Measurements from ENCODE around the gene MEOX1.

The MEOX1 gene

DNA sequence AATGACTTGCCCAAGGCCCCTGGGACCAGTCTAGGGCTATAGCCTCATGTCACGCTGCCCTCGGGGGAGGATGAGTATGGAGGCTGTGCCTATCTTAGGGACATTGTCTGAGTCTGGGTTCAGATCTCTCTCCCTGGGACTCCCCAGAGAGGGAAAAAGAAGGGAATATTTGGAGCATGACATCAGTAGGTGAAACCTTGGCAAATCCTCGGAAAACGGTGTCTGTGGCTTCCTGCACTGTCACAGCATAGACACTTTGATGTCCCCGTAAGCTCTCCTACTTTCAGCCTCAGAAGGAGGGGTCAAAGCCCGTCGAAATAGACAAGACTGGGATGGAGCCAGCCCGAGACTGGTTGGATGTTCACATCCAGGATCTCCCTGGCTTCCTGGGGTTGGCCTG lies 11.3 kb downstream of the MEOX1 start:
- DNase-seq, result no peak

DNA sequence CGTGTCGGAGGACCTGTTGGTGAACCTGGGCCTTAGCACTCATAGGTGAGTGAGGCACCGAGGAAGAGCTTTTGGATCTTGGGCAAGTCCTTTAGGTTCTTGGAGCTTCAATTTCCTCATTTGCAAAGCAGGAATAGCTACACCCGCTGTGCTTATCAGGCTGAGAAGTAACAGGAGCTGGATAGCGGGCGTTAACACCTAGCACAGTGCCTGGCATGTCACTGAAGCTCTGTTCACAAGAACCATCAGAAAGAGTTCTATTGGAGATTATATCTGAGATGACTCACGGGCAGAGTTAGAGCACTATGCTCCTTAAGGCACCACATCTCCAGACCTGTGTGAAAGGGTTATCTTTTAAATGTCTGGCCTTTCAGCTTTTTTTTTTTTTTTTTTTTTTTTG lies 12.8 kb downstream of the MEOX1 start:
- no peak for DNase-seq

DNA sequence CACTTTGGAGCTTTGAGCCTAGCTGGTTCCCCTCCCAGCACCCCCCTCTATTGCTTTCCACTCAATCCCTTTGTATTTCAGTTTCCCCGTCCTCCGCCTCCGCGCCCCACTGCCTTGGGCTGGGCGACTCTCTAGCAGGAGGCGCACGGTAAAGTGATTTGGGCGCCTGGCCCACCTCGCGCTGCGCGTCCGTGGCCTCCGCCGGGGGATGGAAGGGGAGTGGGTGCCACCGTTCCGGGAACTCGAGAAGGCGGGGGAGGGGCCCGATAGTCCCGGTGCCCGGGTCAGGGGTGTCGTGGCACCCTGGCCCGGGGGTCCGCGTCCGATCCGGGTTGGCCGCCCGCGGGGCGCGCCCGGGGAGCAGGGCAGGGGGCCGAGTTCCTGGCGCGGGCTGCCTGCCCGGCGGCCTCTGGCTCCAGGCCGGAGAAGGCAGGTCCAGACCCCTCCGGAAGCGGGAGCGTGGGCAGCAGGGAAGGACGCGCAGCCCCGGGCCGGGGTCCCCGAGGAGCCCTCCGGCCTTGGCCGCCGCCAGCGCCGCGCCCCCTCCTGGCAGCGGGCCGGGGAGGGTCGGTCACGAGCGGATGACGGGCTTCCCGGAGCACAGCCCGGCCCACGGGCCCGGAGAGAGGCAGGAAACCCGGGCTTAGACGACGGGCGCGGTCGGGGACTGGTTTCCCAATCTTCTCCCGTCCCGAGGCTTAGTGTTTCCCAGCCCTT lies 15.8 kb downstream of the MEOX1 start:
- no peak for DNase-seq

DNA sequence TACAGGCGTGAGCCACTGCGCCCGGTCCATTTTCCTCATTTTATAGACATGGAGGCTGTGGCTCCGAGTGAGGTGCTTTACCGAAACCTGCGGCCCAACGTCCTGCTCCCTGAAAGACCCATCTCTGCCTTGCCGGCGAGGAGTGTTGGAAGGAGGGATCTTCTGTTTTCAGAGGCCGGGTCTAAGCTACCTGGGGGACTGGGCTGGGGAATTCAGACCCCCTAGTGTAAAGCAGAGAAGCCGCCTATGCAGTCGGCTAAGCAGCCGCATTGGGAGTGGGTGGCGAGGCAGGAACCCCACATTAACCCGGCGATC lies 16.3 kb downstream of the MEOX1 start:
- DNase-seq, result no peak

DNA sequence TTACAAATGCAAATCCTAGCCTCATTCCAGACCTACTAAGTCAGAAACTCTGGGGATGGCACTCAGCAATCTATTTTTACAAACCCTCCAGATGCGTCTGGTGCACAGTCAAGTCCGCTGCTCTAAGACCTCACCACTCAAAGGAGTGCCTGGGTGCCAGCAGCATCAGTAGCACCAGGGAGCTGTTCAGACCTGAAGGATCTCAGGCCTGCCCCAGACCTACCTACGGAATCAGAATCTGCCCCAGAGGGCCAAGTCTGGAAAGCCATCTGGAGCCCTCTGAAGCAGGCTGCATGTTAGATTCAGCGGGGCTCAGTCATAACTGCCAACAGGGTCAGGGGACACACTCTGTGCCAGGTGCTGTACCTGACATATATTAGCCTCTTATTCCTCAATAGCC lies 17.6 kb downstream of the MEOX1 start:
- no peak for DNase-seq

DNA sequence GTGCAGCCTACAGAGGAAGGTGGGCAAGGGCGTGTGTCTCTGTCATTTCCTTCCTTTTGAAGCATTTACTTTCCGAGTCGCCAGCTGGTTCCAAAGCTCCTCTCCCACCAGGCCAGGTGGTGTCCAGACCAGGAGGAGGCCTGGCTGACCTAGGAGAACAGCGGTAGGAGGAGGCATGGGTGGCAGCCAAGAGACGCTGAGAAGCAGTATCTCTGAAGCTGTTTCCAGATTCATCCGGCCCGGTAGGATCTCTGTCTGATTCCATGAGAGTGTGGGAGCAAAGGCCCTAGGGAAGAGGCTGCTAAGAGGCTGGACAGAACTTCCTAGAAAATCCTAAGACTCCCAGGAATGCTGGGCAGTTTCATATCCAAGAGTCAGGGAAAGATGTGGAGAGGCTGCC lies 20.3 kb downstream of the MEOX1 start:
- no peak for DNase-seq

DNA sequence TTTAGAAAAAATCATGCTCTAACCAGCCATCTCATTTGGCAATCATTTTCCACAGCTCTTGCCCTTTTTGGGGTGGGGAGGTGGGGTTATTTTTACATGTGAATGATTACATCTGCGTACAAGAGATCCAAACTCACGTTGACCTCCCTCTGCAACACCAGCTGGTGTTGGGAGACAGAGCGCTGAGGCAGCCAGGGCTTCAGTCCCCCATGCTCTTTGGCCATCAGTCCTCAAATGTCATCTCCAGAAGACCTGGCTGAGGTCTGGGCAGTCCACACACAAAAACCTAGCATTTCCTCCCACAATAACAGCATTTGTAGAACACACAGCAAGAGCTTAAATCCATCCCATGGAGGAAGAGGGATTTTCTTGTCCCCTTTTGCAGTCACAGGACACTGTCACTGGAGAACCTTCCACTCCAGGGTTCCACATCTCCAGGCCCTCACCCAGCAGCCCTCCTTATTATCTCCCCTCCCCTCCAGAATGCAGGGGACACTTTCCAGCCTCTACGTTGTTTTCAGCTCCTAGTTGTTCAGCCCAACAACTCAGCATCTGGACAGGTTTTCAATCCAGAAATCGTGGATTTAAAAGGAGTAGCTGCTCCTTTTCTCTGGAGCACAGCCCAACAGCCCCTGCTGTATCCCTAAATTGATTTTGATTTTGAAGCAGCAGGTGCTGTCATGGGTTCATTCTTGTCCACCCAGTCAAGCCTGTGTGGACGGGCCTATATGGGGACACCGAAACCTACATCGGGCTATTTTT lies 21.1 kb downstream of the MEOX1 start:
- no peak for DNase-seq

DNA sequence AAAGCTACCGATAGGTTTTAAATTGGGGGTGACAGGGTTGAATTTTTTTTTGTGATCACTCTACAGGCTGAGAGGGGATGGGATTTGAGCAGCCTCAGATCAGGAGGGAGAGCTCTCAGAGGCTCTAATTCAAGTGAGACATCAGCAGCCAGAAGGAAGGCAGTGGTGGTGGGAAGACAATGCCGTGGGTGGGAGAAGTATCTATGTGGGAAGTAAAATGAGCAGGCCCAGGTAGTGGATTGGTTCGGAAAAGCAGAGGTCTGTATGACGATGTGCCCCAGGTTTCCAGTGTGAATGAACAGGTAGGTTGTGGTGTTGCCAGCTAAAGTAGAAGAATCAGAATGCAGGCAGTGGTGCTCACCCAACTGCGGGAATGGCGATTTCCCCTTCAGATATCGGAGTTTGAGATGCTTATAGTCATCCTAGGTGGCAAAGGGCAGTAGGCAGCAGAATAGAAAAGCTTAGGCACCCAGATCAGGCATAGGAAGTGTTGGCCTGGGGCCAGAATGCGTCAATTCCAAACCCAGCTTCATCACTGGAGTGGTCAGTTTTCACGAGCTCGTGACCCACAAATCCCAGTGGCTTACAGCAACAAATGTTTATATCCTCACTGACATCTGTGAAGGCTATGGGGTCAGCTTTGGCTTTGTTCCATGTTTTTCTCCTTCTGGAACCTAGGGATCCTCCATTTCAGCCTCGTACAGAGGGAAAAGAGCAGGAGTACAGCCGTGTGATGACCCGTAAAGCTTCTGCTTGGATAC lies 24.0 kb downstream of the MEOX1 start:
- DNase-seq, result no peak

DNA sequence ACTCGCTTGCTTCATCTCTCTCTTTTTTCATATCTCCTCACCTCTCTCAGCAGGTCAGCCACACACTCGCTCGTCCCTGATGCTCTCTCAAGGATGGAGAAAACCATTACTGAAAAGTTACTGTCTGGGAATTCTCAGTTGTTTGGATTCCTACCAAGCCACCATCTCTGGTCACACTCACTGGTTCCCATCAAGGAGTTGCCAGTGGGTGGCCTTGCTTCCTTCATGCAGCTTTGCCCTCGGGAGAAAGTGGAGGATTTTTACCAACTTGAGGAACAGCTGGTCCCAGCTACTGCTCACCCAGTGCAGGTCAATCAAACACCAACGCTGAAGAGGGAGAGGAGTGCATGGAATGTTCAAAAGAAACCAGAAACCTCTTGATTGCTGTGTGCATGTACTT lies 25.3 kb downstream of the MEOX1 start:
- no peak for DNase-seq

DNA sequence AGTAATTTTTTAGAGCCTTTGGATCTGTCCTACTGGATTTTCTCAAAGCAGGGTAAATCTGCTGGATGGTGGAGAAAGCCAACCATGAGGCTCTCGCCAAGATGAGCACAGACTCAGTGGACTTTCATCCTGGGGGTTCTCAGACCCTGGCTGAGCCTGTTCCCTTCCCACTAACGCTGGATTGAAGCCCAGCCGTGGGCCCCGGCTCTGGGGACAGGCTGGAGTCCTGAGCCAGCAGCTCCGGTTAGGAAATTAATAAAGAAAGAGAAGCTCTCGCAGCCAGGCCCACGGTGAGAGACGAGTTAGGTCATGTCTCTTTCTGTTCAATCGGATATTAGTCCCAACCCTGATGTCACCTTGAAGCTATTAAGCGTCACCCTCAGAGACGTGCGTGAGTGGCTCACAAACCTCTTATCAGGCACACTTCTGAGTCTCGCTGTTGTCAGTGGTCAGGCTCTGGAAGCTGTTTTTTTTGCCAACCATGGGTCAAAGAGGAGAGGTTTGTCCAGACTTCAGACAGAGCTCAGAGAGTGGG lies 27.1 kb downstream of the MEOX1 start:
- no peak for DNase-seq

DNA sequence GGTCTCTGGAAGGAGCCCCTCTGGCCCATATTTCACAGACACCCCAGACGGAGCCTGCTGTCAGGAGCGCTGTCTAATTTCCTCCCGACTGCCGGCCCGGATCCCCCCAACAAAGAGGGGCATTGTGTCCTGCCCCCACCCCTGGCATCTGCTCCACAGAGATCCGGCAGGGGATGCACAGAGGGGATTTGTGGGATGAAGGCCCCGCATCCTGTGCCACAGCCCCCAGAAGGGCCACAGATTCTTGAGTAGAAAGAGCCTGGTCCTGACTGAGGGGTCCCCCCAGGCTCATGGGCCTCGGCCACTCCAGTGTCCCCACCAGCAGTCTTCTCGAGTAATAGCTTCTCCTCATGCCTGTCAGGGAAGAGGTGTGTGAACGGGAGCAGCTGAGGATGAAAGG lies 29.5 kb downstream of the MEOX1 start:
- no peak for DNase-seq

DNA sequence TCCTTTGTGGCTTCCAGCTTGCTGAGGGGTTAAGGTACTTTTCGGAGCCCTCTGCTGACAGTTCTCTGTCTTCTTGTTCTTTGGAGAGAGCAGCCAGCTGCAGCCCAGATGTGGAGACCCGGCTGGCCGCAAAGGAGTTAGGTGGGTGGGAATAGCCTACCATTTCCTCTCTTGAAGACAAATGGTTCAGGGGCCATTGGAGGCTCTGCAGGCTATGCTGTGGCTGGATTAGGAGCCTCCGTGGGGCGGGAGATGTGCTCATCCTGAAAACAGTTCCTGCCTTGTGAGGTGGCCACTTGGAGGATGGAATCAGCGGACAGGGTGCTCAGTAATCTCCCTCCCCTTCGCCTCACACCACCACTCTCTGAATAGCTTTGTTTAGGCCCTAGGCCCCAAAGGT lies 30.3 kb downstream of the MEOX1 start:
- no peak for DNase-seq

DNA sequence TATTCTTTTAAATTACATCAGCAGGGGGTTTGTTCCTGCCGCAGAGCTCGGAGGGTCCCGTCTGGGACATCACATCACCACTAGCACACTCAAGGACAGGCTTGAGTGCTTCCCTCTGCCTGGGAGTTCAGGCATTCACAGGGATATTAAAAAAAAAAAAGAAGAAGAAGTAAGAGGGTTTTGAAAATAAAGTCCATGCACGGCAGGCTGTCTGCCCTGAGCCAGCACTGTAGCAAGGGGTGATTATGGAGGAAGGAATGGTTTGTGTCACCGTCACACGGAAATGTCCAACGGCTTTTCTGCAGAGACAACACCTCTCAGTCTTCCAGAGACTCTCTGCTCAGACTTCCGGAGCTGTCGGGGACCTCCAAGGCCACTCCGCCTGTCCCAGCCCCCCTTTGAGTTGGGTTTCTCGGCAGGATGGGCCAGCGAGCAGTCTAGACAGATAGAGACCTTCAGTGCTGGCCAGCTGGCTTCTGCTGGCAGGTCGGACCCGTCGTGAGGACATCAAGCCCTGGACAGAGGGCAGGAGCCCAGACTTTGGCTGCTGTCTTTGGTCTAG lies 33.6 kb downstream of the MEOX1 start:
- no peak for DNase-seq

DNA sequence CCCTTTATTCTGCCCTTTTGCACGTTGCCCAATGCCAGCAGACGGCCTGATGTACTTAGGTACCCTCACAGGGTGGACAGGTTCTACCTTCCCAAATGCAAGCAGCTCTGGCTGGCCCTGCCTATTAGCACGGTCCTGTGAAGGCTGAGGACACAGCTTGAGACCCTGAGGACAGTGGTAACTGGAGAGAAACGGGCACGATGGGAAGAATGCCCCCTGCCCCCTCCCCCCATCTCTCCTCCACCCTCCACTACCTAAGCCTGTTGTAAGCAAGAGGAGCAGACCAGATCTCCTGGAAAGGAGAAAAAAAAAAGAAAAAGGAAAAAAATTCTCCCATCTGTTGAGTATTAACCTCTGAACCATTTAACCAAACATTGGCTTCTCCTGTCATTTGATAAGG lies 34.1 kb downstream of the MEOX1 start:
- DNase-seq, result no peak

DNA sequence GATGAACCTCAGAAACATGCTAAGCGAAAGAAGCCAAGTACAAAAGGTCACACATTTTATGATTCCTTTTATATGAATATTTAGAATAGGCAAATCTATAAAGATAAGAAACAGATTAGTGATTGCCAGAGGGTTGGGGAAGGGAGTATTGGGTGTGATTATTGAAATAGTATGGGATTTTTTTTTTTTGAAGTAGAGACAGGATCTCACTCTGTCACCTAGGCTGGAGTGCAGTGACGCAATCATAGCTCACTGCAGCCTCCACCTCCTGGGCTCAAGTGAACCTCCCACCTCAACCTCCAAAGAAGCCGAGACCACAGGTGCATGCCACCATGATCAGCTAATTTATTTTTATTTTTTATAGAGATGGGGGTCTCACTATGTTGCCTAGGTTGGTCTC lies 35.7 kb downstream of the MEOX1 start:
- no peak for DNase-seq

DNA sequence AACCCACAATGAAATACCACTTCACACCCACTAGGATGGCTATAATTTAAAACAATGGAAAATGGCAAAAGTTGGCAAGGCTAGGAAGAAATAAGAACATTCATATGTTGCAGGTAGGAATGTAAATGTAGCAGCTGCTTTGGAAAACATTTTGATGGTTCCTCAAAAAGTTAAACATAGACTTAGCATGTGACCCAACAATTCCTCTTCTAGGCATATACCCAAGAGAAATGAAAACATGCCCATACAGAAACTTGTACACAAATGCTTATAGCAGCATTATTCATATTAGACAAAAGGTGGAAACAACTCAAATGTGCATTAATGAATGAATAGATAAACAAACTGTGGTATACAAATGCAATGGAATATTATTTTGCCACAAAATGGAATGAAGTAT lies 36.1 kb downstream of the MEOX1 start:
- DNase-seq, result no peak

DNA sequence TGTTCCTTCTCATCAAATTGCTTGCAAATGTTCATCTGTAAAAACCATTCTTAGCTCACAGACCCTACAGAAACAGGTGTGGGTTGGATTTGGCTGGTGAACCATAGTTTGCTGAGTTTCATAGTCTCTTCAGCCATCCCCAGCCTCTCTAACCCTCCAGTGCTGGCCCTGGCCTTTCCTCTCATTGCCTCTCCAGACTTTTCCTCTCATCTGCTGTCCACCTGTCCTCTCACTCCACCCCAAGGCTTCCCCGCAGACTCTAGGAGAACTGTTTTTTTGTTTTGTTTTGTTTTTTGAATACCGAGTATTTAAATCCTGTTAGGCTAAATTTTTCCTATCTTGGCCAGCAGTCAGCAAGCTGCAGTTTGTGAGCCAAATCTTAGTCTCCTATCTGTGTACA lies 41.1 kb downstream of the MEOX1 start:
- DNase-seq, result no peak

DNA sequence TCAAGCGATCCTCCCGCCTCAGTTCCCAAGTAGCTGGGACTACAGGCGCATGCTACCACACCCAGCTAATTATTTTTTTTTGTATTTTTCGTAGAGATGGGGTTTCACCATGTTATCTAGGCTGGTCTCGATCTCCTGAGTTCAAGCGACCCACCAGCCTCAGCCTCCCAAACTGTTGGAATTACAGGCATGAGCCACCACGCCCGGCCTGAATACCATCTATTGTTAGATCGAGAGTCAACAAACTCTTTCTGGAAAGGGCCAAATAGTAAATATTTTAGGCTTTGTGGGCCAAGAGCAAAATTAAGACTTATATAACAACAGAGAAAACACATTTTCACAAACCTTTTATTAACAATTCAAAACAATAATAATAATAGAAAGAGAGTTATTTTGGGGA lies 41.6 kb downstream of the MEOX1 start:
- DNase-seq, result no peak

DNA sequence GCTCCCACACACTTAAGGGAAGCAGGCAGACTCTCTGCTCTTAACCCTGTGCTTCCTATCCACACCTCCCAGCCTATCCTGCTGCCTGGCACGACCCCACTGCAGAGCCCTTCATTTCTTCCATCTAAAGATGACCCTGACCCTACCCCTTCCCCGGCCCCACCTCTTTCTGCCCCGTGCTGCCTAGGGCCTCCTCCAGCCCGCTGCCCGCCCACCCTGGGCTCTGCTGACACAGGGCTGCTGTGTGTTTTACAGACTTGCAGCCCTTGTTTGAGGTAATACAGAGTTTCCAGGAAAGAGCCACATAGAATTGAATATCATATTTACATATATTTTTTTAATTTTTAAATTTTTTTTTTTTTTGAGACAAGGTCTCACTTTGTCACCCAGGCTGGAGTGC lies 42.0 kb downstream of the MEOX1 start:
- DNase-seq, result no peak

DNA sequence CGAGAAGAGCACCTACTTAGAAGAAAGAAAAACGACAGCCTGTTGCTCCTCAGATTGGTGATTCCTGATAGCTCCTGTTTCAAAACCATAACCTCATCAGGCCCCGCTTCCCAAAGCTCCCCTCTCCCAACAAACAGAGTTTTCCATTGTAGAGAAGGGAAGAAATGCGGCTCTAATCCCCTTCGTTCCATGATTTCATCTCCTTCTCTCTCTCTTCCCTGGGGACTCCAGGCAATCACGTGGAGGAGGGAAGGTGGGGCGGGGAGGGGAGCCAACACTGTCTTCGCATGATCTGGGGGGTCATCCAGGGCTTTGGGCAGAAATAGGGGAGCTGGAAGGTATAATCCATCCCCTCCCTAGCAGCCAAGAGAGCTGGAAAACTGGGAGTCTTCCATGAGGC lies 43.4 kb downstream of the MEOX1 start:
- no peak for DNase-seq

DNA sequence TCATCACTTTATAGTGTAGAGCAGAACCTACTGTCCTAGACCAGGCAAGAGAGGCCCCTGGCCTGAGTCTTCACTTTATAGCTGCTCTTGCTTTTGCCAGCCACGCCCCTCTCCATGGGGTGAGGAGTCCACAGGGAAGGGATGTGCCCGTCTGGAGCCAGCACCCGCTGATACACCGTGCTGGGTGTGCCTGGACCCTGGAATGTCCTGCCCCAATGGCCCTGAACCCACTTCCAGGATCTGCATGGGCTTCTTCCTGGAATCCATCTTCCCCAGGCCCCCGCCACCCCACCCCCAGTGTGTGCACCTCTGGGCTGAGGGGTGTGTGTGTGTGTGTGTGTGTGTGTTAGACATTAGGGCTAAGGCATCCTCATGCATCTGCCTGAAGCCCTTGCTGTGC lies 44.9 kb downstream of the MEOX1 start:
- DNase-seq, result no peak

DNA sequence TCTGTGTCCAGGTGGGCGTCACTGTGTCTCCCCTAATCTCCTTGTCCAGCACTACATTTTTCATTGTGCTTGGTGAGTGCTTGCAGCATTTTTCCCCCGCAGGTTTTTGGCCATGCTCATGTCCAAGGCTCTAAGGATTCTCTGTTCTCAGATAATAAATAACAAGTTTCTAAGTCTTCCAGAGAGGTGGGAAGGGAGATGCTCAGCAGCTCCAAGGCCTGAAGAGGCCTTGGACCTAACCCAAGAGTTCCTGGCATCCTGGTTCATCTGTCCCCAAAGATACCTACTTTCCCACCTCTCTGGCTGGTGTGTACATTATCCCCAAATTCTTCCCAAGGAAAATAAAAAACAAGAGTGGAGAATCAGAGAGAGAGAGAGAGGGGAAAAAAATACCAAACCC lies 45.3 kb downstream of the MEOX1 start:
- DNase-seq, result no peak

DNA sequence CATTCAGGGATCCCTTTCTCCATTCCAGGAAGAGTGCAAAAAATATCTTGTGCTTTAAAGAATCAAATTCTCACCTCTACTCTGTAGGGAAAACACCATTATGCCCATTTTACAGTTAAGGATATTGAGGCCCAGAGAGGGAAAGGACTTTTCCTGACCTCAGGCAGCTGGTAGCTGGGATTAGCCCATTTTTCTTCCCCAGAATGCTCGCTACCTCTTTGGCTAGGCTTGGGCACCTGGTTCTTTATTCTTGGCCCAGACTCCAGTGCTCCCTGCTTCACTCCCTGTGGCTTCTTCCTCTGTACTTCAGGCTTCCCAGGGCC lies 45.7 kb downstream of the MEOX1 start:
- DNase-seq, result no peak

Data from NCI-H1436 treated with DMSO at 0.1 percent for 48 hours (cell line).